Lower leg skin (tissue), 4 donors: Measurements from ENCODE around the gene ITIH3. TPM values are rescaled to one million over a fixed set of nuclear protein-coding genes. Genes with fewer than 3 reads are reported as not detected.

Experiments
- DNase-seq, 2 donors: peaks; one replicate each; pipeline ENCODE4 v3.0.0-alpha.2; 2019; ENCODE audit warnings: low spot score in 2 of 2
- H3K4me3 ChIP-seq: fragments of 200-600 bp; sonication (generic); 2 replicates; pipeline ENCODE4 v1.5.1; 2017; ENCODE audit warnings: mild to moderate bottlenecking, low read depth; ENCODE audit not compliant: poor library complexity, severe bottlenecking
- CTCF ChIP-seq, 3 donors: fragments of 450-650 bp; IDR thresholded peaks; one replicate each; pipeline ENCODE4 v1.5.1; 2016; ENCODE audit warnings: antibody characterized with exemption in 3 of 3, mild to moderate bottlenecking in 3 of 3, moderate library complexity in 2 of 3
- POLR2A ChIP-seq, 2 donors: fragments of 450-650 bp; IDR thresholded peaks; one replicate each; pipeline ENCODE4 v1.6.1; 2016 to 2017; ENCODE audit warnings: antibody characterized with exemption in 2 of 2, mild to moderate bottlenecking in 1 of 2, moderate library complexity in 1 of 2
- whole genome bisulfite sequencing, 2 donors: methylation state at CpG; one replicate each; pipeline ENCODE4 v1.1.5; 2018; 5-methylcytosine and 5-hydroxymethylcytosine counted together
- intact Hi-C: fragments of 100-400 bp; cut with DNase I; formaldehyde crosslinking; loops from one replicate; pipeline ENCODE4 v1.15.0; 2023; ENCODE audit warnings: low total_unique reads
- total RNA-seq, 4 donors: library from RNA; depleted of rRNA; stranded (reverse); fragments of >200 nt; gene quantifications; one replicate each; pipeline ENCODE4 v1.1.0, GENCODE V29; 2016

Gene ITIH3
- total RNA-seq, 4 donors from 2014 or later, result 0.17 to 19.3 (median 0.97) TPM

GRCh38 chr3:52844290-52844975 is 49.8 kb downstream of the ITIH3 start:
- no peak for DNase-seq
- no peak overlapping the region for H3K4me3 ChIP-seq
- intact Hi-C loops, result no loop called here
- TF ChIP-seq POLR2A (IDR thresholded peaks at IDR 0.05) (no peak), CTCF (IDR thresholded peaks at IDR 0.05) (no peak)
- WGBS, 2 donors, result 82 to 87% methylated on average over 18 of the region's 18 CpGs

GRCh38 chr3:52845157-52845556 is 50.6 kb downstream of the ITIH3 start:
- peak in 1 of 2 donors; percentile 68 for DNase-seq
- intact Hi-C loops, result no loop called here
- no peak overlapping the region for H3K4me3 ChIP-seq
- TF ChIP-seq POLR2A (IDR thresholded peaks at IDR 0.05) (no peak), CTCF (IDR thresholded peaks at IDR 0.05) (no peak)
- 38 to 54% methylated on average over 6 of the region's 6 CpGs for WGBS, 2 donors

GRCh38 chr3:52845691-52846431 is 51.3 kb downstream of the ITIH3 start:
- WGBS, 2 donors, result 72 to 75% methylated on average over 7 of the region's 7 CpGs
- intact Hi-C loops, result no loop called here
- TF ChIP-seq POLR2A (IDR thresholded peaks at IDR 0.05) (no peak), CTCF (IDR thresholded peaks at IDR 0.05) (no peak)
- DNase-seq, result no peak
- H3K4me3 ChIP-seq, result no peak overlapping the region

GRCh38 chr3:52846432-52846965 is 51.9 kb downstream of the ITIH3 start:
- WGBS, 2 donors, result 74 to 77% methylated on average over 15 of the region's 15 CpGs
- H3K4me3 ChIP-seq, result no peak overlapping the region
- no peak for DNase-seq
- TF ChIP-seq CTCF (IDR thresholded peaks at IDR 0.05), result no peak
- no peak for TF ChIP-seq POLR2A (IDR thresholded peaks at IDR 0.05)
- intact Hi-C loops, result no loop called here

GRCh38 chr3:52847241-52847640 is 52.6 kb downstream of the ITIH3 start:
- DNase-seq, result no peak
- H3K4me3 ChIP-seq, result no peak overlapping the region
- intact Hi-C loops, result no loop called here
- no peak for TF ChIP-seq POLR2A (IDR thresholded peaks at IDR 0.05)
- no peak for TF ChIP-seq CTCF (IDR thresholded peaks at IDR 0.05)
- WGBS, 2 donors, result 95 to 97% methylated on average over 6 of the region's 6 CpGs
